T-helper 17 cell (primary cell): ENCODE results near the gene PPP1R17. TPM values are rescaled to one million over a fixed set of nuclear protein-coding genes. Genes with fewer than 3 reads are reported as not detected.

Experiments
- ATAC-seq: fragments of 150-1000 bp; cut with Tn5 transposase; 2 replicates; pipeline ENCODE4 v1.10.0; 2021; ENCODE audit warnings: mild to moderate bottlenecking, moderate library complexity
- DNase-seq, 3 donors: peaks; one replicate each; pipeline versions ENCODE4 v3.0.0 to v3.0.0-alpha.2; 2020 to 2021
- H3K9me3 ChIP-seq: one replicate; pipeline ENCODE4 v1.7.0; 2013; ENCODE audit warnings: low read length, mild to moderate bottlenecking; ENCODE audit not compliant: control insufficient read depth, poor library complexity, severe bottlenecking
- H3K27ac Mint-ChIP-seq: one replicate; pipeline ENCODE4 v1.8.0; 2022; ENCODE audit warnings: mild to moderate bottlenecking, moderate library complexity, mixed read lengths
- H3K27me3 Mint-ChIP-seq: one replicate; pipeline ENCODE4 v1.8.0; 2022; ENCODE audit warnings: mixed read lengths
- H3K36me3 Mint-ChIP-seq: one replicate; pipeline ENCODE4 v1.8.0; 2022; ENCODE audit warnings: low read depth, mixed read lengths
- H3K4me1 Mint-ChIP-seq: one replicate; pipeline ENCODE4 v1.8.0; 2022; ENCODE audit warnings: mild to moderate bottlenecking, mixed read lengths
- H3K4me3 Mint-ChIP-seq: one replicate; pipeline ENCODE4 v1.8.0; 2022; ENCODE audit warnings: mild to moderate bottlenecking, moderate library complexity, mixed read lengths
- total RNA-seq, 4 donors: library from RNA in 2 of 4; stranded (reverse) in 2 of 4; gene quantifications; one replicate each; pipeline ENCODE4 v1.2.3 and lab custom pipeline; 2022 to 2026

Gene PPP1R17
- total RNA-seq = not detected
- 0 reads per million in 2 donors for total RNA-seq (lab: John Stamatoyannopoulos, UW)

GRCh38 chr7:31687024-31687748 lies at the start of gene PPP1R17:
Gene PPP1R17, plus strand, starts transcription at chr7:31687215. Its CDS starts 5,227 bp downstream, at chr7:31692442.
- no peak within 1 kb of the TSS for H3K4me3 Mint-ChIP-seq
- H3K27me3 Mint-ChIP-seq = no peaks in the 10 kb centered on the region
- H3K9me3 ChIP-seq = no peaks in the 10 kb centered on the region
- H3K27ac Mint-ChIP-seq = no peak within 1 kb of the TSS
- ATAC-seq (no peak), DNase-seq (no peak)
- no peaks in the 10 kb centered on the region for H3K36me3 Mint-ChIP-seq
- H3K4me1 Mint-ChIP-seq = no peaks in the 10 kb centered on the region

- DNase-seq (no peak), ATAC-seq (no peak)
- no peaks in the 10 kb centered on the region for H3K9me3 ChIP-seq
- H3K36me3 Mint-ChIP-seq = no peaks in the 10 kb centered on the region
- no peaks in the 10 kb centered on the region for H3K27me3 Mint-ChIP-seq
- no peak overlapping the region for H3K27ac Mint-ChIP-seq
- H3K4me1 Mint-ChIP-seq = no peaks in the 10 kb centered on the region
- H3K4me3 Mint-ChIP-seq = no peak overlapping the region
These were observed 46.6 kb upstream of the PPP1R17 start for GRCh38 chr7:31640381-31640780.

- Mint-ChIP-seq H3K27ac (no peak overlapping the region), H3K27me3 (no peaks in the 10 kb centered on the region), H3K4me3 (no peak overlapping the region), H3K4me1 (no peaks in the 10 kb centered on the region), H3K36me3 (no peaks in the 10 kb centered on the region)
- DNase-seq (no peak), ATAC-seq (no peak)
- no peaks in the 10 kb centered on the region for H3K9me3 ChIP-seq
These were observed 44.3 kb upstream of the PPP1R17 start for GRCh38 chr7:31642681-31643115.

GRCh38 chr7:31646942-31647341 lies 40.1 kb upstream of the PPP1R17 start:
- Mint-ChIP-seq H3K4me3 (no peak overlapping the region), H3K36me3 (no peaks in the 10 kb centered on the region), H3K4me1 (no peaks in the 10 kb centered on the region)

GRCh38 chr7:31647511-31647910 lies 39.5 kb upstream of the PPP1R17 start:
- H3K27me3 Mint-ChIP-seq = no peaks in the 10 kb centered on the region
- ATAC-seq = no peak
- H3K9me3 ChIP-seq = no peaks in the 10 kb centered on the region

More at GRCh38 chr7:31646942-31647341, 40.1 kb upstream of the PPP1R17 start:
- ATAC-seq (no peak), DNase-seq (no peak)
- no peaks in the 10 kb centered on the region for H3K9me3 ChIP-seq
- Mint-ChIP-seq H3K27ac (no peak overlapping the region), H3K27me3 (no peaks in the 10 kb centered on the region)

GRCh38 chr7:31648288-31648687 lies 38.7 kb upstream of the PPP1R17 start:
- Mint-ChIP-seq H3K27me3 (no peaks in the 10 kb centered on the region), H3K4me3 (no peak overlapping the region), H3K4me1 (no peaks in the 10 kb centered on the region), H3K27ac (no peak overlapping the region), H3K36me3 (no peaks in the 10 kb centered on the region)
- H3K9me3 ChIP-seq = no peaks in the 10 kb centered on the region
- DNase-seq = no peak
- no peak for ATAC-seq

More at GRCh38 chr7:31647511-31647910, 39.5 kb upstream of the PPP1R17 start:
- no peak for DNase-seq
- Mint-ChIP-seq H3K27ac (no peak overlapping the region), H3K4me1 (no peaks in the 10 kb centered on the region), H3K36me3 (no peaks in the 10 kb centered on the region), H3K4me3 (no peak overlapping the region)

- Mint-ChIP-seq H3K36me3 (no peaks in the 10 kb centered on the region), H3K4me3 (no peak overlapping the region), H3K27ac (no peak overlapping the region), H3K27me3 (no peaks in the 10 kb centered on the region), H3K4me1 (no peaks in the 10 kb centered on the region)
- no peak for DNase-seq
- ATAC-seq = no peak
- no peaks in the 10 kb centered on the region for H3K9me3 ChIP-seq
These were observed 38.1 kb upstream of the PPP1R17 start for GRCh38 chr7:31648880-31649279.

- ATAC-seq = no peak
- H3K36me3 Mint-ChIP-seq = no peaks in the 10 kb centered on the region
- no peak overlapping the region for H3K4me3 Mint-ChIP-seq
- H3K4me1 Mint-ChIP-seq = no peaks in the 10 kb centered on the region
- DNase-seq = no peak
- H3K27ac Mint-ChIP-seq = no peak overlapping the region
- no peaks in the 10 kb centered on the region for H3K9me3 ChIP-seq
- H3K27me3 Mint-ChIP-seq = no peaks in the 10 kb centered on the region
These were observed 35.6 kb upstream of the PPP1R17 start for GRCh38 chr7:31651234-31652062.

- no peaks in the 10 kb centered on the region for H3K36me3 Mint-ChIP-seq
- no peak overlapping the region for H3K27ac Mint-ChIP-seq
- H3K4me3 Mint-ChIP-seq = no peak overlapping the region
- ATAC-seq = no peak
- no peaks in the 10 kb centered on the region for H3K27me3 Mint-ChIP-seq
- H3K4me1 Mint-ChIP-seq = no peaks in the 10 kb centered on the region
- no peaks in the 10 kb centered on the region for H3K9me3 ChIP-seq
- no peak for DNase-seq
These were observed 35.0 kb upstream of the PPP1R17 start for GRCh38 chr7:31652063-31652326.

- no peak for DNase-seq
- no peaks in the 10 kb centered on the region for H3K27me3 Mint-ChIP-seq
- H3K27ac Mint-ChIP-seq = no peak overlapping the region
- no peaks in the 10 kb centered on the region for H3K36me3 Mint-ChIP-seq
- no peaks in the 10 kb centered on the region for H3K4me1 Mint-ChIP-seq
- H3K4me3 Mint-ChIP-seq = no peak overlapping the region
- no peaks in the 10 kb centered on the region for H3K9me3 ChIP-seq
- ATAC-seq = no peak
These were observed 23.9 kb upstream of the PPP1R17 start for GRCh38 chr7:31663072-31663471.

- H3K27me3 Mint-ChIP-seq = no peaks in the 10 kb centered on the region
- H3K36me3 Mint-ChIP-seq = no peaks in the 10 kb centered on the region
- no peak overlapping the region for H3K4me3 Mint-ChIP-seq
- DNase-seq (no peak), ATAC-seq (no peak)
- H3K9me3 ChIP-seq = no peaks in the 10 kb centered on the region
- H3K4me1 Mint-ChIP-seq = no peaks in the 10 kb centered on the region
- H3K27ac Mint-ChIP-seq = no peak overlapping the region
These were observed 22.1 kb upstream of the PPP1R17 start for GRCh38 chr7:31664890-31665289.

GRCh38 chr7:31665546-31665945 lies 21.5 kb upstream of the PPP1R17 start:
- H3K36me3 Mint-ChIP-seq = no peaks in the 10 kb centered on the region
- H3K27ac Mint-ChIP-seq = no peak overlapping the region
- H3K4me3 Mint-ChIP-seq = no peak overlapping the region
- no peaks in the 10 kb centered on the region for H3K9me3 ChIP-seq
- ATAC-seq = no peak
- no peaks in the 10 kb centered on the region for H3K27me3 Mint-ChIP-seq
- H3K4me1 Mint-ChIP-seq = no peaks in the 10 kb centered on the region
- DNase-seq = no peak

- Mint-ChIP-seq H3K27me3 (no peaks in the 10 kb centered on the region), H3K4me1 (no peaks in the 10 kb centered on the region), H3K4me3 (no peak overlapping the region), H3K27ac (no peak overlapping the region), H3K36me3 (no peaks in the 10 kb centered on the region)
- H3K9me3 ChIP-seq = no peaks in the 10 kb centered on the region
- DNase-seq (no peak), ATAC-seq (no peak)
These were observed 17.6 kb upstream of the PPP1R17 start for GRCh38 chr7:31669461-31669860.
